Activated B cell treated with CpG ODN at 0.5 μM for 24 hours (primary cell): ENCODE results near the gene GPR42. TPM values are rescaled to one million over a fixed set of nuclear protein-coding genes. Genes with fewer than 3 reads are reported as not detected.

Source experiments
- ATAC-seq: fragments of 200-7000 bp; cut with Tn5 transposase; one replicate; pipeline ENCODE4 v1.10.0; 2021; ENCODE audit warnings: low read depth, mild to moderate bottlenecking, moderate library complexity
- CTCF ChIA-PET: fragments of 350-600 bp; sonication (Branson Sonifier 250); formaldehyde crosslinking; loops from one replicate; lab custom pipeline; 2021; ENCODE audit warnings: antibody characterized with exemption; lab: Charles Lee
- POLR2A ChIA-PET: fragments of 350-600 bp; sonication (Branson Sonifier 250); formaldehyde crosslinking; loops from one replicate; lab custom pipeline; 2021; ENCODE audit warnings: antibody characterized with exemption; lab: Charles Lee
- DNase-seq: peaks from one replicate; pipeline ENCODE4 v3.0.0; 2022
- H3K27ac Mint-ChIP-seq: one replicate; pipeline ENCODE4 v1.8.0; 2020; ENCODE audit warnings: mixed read lengths
- H3K27me3 Mint-ChIP-seq: one replicate; pipeline ENCODE4 v1.8.0; 2021; ENCODE audit warnings: mixed read lengths
- H3K36me3 Mint-ChIP-seq: one replicate; pipeline ENCODE4 v1.8.0; 2021; ENCODE audit warnings: low read depth, mixed read lengths
- H3K4me1 Mint-ChIP-seq: one replicate; pipeline ENCODE4 v1.8.0; 2021; ENCODE audit warnings: mixed read lengths
- H3K4me3 Mint-ChIP-seq: one replicate; pipeline ENCODE4 v1.8.0; 2020; ENCODE audit warnings: mild to moderate bottlenecking, mixed read lengths
- H3K9me3 Mint-ChIP-seq: one replicate; pipeline ENCODE4 v1.8.0; 2020; ENCODE audit warnings: mixed read lengths
- CTCF ChIP-seq: fragments of 200-600 bp; IDR thresholded peaks from one replicate; pipeline ENCODE4 v1.8.0; 2022; ENCODE audit warnings: antibody characterized with exemption, mild to moderate bottlenecking
- intact Hi-C: fragments of 100-400 bp; cut with micrococcal nuclease; formaldehyde crosslinking; loops from one replicate; pipeline ENCODE4 v1.15.1; 2024
- total RNA-seq: library from RNA; stranded (reverse); gene quantifications from 2 replicates; pipeline ENCODE4 v1.2.3, GENCODE V29; 2022

The GPR42 gene
- total RNA-seq, 1 donor from 2014 or later = not detected

GRCh38 chr19:35381318-35381717, 10.4 kb downstream of the GPR42 start:
- peaks cover 13% of the 10 kb centered on the region for H3K4me1 Mint-ChIP-seq
- peaks cover under 1% of the 10 kb centered on the region for H3K36me3 Mint-ChIP-seq
- intact Hi-C loops = no loop called here
- CTCF ChIA-PET = no interaction called here
- POLR2A ChIA-PET = no interaction called here
- no peak for TF ChIP-seq CTCF
- H3K27me3 Mint-ChIP-seq = peaks cover 5% of the 10 kb centered on the region
- no peak overlapping the region for H3K4me3 Mint-ChIP-seq
- no peak overlapping the region for H3K27ac Mint-ChIP-seq
- DNase-seq (no peak), ATAC-seq (no peak)
- peaks cover under 1% of the 10 kb centered on the region for H3K9me3 Mint-ChIP-seq

- intact Hi-C loops = no loop called here
- Mint-ChIP-seq H3K4me3 (no peak overlapping the region), H3K27me3 (peaks cover 5% of the 10 kb centered on the region), H3K4me1 (peaks cover 9% of the 10 kb centered on the region), H3K27ac (no peak overlapping the region), H3K9me3 (peaks cover 3% of the 10 kb centered on the region), H3K36me3 (peaks cover 3% of the 10 kb centered on the region)
- DNase-seq (no peak), ATAC-seq (no peak)
- ChIA-PET POLR2A (no interaction called here), CTCF (no interaction called here)
- no peak for TF ChIP-seq CTCF
These were observed 11.1 kb downstream of the GPR42 start for GRCh38 chr19:35381926-35382325.

GRCh38 chr19:35383536-35383935, 12.7 kb downstream of the GPR42 start:
- ChIA-PET POLR2A (no interaction called here), CTCF (interaction anchor here (0.8 kb wide), 1 partner anchor 29 kb away, joined by 3 read pairs; no protein-coding TSS in a partner anchor)
- Mint-ChIP-seq H3K4me1 (no peaks in the 10 kb centered on the region), H3K36me3 (peaks cover 3% of the 10 kb centered on the region), H3K27ac (no peak overlapping the region), H3K27me3 (peaks cover 5% of the 10 kb centered on the region), H3K4me3 (no peak overlapping the region), H3K9me3 (peaks cover 3% of the 10 kb centered on the region)
- intact Hi-C loops = no loop called here
- ATAC-seq (no peak), DNase-seq (no peak)
- TF ChIP-seq CTCF = no peak

- DNase-seq (no peak), ATAC-seq (no peak)
- intact Hi-C loops = no loop called here
- POLR2A ChIA-PET = interaction anchor here (0.6 kb wide), 1 partner anchor 61 kb away, joined by 3 read pairs; no protein-coding TSS in a partner anchor
- peaks cover 3% of the 10 kb centered on the region for H3K9me3 Mint-ChIP-seq
- H3K4me1 Mint-ChIP-seq = no peaks in the 10 kb centered on the region
- no peak for TF ChIP-seq CTCF
- peaks cover 3% of the 10 kb centered on the region for H3K36me3 Mint-ChIP-seq
- no peak overlapping the region for H3K27ac Mint-ChIP-seq
- CTCF ChIA-PET = no interaction called here
- H3K27me3 Mint-ChIP-seq = peaks cover 3% of the 10 kb centered on the region
- no peak overlapping the region for H3K4me3 Mint-ChIP-seq
These were observed 17.6 kb downstream of the GPR42 start for GRCh38 chr19:35388277-35389054.

- peaks cover 3% of the 10 kb centered on the region for H3K27me3 Mint-ChIP-seq
- no peak for DNase-seq
- intact Hi-C loops = no loop called here
- H3K36me3 Mint-ChIP-seq = peaks cover 3% of the 10 kb centered on the region
- TF ChIP-seq CTCF = no peak
- H3K4me3 Mint-ChIP-seq = no peak overlapping the region
- ATAC-seq = no peak
- POLR2A ChIA-PET = interaction anchor here (0.6 kb wide), 1 partner anchor 55 kb away, joined by 4 read pairs; no protein-coding TSS in a partner anchor
- peaks cover 3% of the 10 kb centered on the region for H3K9me3 Mint-ChIP-seq
- no peaks in the 10 kb centered on the region for H3K4me1 Mint-ChIP-seq
- no peak overlapping the region for H3K27ac Mint-ChIP-seq
- CTCF ChIA-PET = no interaction called here
These were observed 18.5 kb downstream of the GPR42 start for GRCh38 chr19:35389192-35389861.
